ENCODE data around the gene DUSP3.
A peak's percentile ranks its signal among the peaks of the same experiment; 100 is the strongest.

The DUSP3 gene

GRCh38 chr17:43733956-43734355, 44.8 kb downstream of the DUSP3 start:
- Histone ChIP-seq H3K4me3 (ENCODE audit: low read length in 2 of 2) (no peak overlapping the region), H3K4me1 (ENCODE audit: control insufficient read depth, insufficient read depth, low read length) (no peaks in the 10 kb centered on the region), H3K27me3 (ENCODE audit: control insufficient read depth in 1 of 2, insufficient read depth in 2 of 2, low read length in 2 of 2) (no peaks in the 10 kb centered on the region), H3K27ac (ENCODE audit: low read length) (no peak overlapping the region), H3K36me3 (ENCODE audit: control insufficient read depth in 2 of 2, insufficient read depth in 2 of 2, low read length in 2 of 2) (no peaks in the 10 kb centered on the region), H3K9ac (ENCODE audit: low read length in 2 of 2) (no peak overlapping the region), H3K9me3 (ENCODE audit: control insufficient read depth in 2 of 2, low read length in 2 of 2) (no peaks in the 10 kb centered on the region)

- H3K9ac ChIP-seq (ENCODE audit: low read length in 2 of 2), result no peak overlapping the region
- no peaks in the 10 kb centered on the region for H3K36me3 ChIP-seq (ENCODE audit: control insufficient read depth in 2 of 2, insufficient read depth in 2 of 2, low read length in 2 of 2)
- H3K4me1 ChIP-seq (ENCODE audit: control insufficient read depth, insufficient read depth, low read length), result no peaks in the 10 kb centered on the region
- H3K27ac ChIP-seq (ENCODE audit: low read length), result no peak overlapping the region
- H3K27me3 ChIP-seq (ENCODE audit: control insufficient read depth in 1 of 2, insufficient read depth in 2 of 2, low read length in 2 of 2), result no peaks in the 10 kb centered on the region
- no peak overlapping the region for H3K4me3 ChIP-seq (ENCODE audit: low read length in 2 of 2)
- H3K9me3 ChIP-seq (ENCODE audit: control insufficient read depth in 2 of 2, low read length in 2 of 2), result no peaks in the 10 kb centered on the region
These were observed 45.8 kb downstream of the DUSP3 start for GRCh38 chr17:43732958-43733357.

DNA sequence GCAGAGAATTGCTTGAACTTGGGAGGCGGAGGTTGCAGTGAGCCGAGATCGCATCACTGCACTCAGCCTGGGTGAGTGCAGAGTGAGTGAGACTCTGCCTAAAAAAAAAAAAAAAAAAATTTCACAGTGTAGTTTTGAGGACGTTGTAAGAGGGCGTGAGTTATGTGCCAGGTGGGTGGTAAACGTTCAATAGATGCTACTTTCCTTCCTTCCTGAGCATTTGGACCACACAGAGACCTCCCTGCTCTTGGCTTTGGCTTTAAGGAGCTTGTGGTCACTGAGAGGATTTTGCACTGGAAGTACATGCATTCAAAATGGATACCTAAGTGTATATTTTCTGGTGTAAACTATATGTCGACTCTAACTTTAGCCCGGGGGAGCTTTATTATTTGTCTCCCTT, 50.7 kb downstream of the DUSP3 start:
- no peaks in the 10 kb centered on the region for H3K27me3 ChIP-seq (ENCODE audit: control insufficient read depth in 1 of 2, insufficient read depth in 2 of 2, low read length in 2 of 2)
- no peaks in the 10 kb centered on the region for H3K4me1 ChIP-seq (ENCODE audit: control insufficient read depth, insufficient read depth, low read length)
- no peaks in the 10 kb centered on the region for H3K36me3 ChIP-seq (ENCODE audit: control insufficient read depth in 2 of 2, insufficient read depth in 2 of 2, low read length in 2 of 2)
- H3K4me3 ChIP-seq (ENCODE audit: low read length in 2 of 2), result no peak overlapping the region
- H3K9ac ChIP-seq (ENCODE audit: low read length in 2 of 2), result no peak overlapping the region
- no peaks in the 10 kb centered on the region for H3K9me3 ChIP-seq (ENCODE audit: control insufficient read depth in 2 of 2, low read length in 2 of 2)
- no peak overlapping the region for H3K27ac ChIP-seq (ENCODE audit: low read length)

GRCh38 chr17:43723697-43724359, 54.9 kb downstream of the DUSP3 start:
- Histone ChIP-seq H3K4me1 (ENCODE audit: control insufficient read depth, insufficient read depth, low read length) (no peaks in the 10 kb centered on the region), H3K36me3 (ENCODE audit: control insufficient read depth in 2 of 2, insufficient read depth in 2 of 2, low read length in 2 of 2) (no peaks in the 10 kb centered on the region), H3K9me3 (ENCODE audit: control insufficient read depth in 2 of 2, low read length in 2 of 2) (no peaks in the 10 kb centered on the region), H3K4me3 (ENCODE audit: low read length in 2 of 2) (no peak overlapping the region), H3K9ac (ENCODE audit: low read length in 2 of 2) (no peak overlapping the region), H3K27me3 (ENCODE audit: control insufficient read depth in 1 of 2, insufficient read depth in 2 of 2, low read length in 2 of 2) (no peaks in the 10 kb centered on the region), H3K27ac (ENCODE audit: low read length) (no peak overlapping the region)

DNA sequence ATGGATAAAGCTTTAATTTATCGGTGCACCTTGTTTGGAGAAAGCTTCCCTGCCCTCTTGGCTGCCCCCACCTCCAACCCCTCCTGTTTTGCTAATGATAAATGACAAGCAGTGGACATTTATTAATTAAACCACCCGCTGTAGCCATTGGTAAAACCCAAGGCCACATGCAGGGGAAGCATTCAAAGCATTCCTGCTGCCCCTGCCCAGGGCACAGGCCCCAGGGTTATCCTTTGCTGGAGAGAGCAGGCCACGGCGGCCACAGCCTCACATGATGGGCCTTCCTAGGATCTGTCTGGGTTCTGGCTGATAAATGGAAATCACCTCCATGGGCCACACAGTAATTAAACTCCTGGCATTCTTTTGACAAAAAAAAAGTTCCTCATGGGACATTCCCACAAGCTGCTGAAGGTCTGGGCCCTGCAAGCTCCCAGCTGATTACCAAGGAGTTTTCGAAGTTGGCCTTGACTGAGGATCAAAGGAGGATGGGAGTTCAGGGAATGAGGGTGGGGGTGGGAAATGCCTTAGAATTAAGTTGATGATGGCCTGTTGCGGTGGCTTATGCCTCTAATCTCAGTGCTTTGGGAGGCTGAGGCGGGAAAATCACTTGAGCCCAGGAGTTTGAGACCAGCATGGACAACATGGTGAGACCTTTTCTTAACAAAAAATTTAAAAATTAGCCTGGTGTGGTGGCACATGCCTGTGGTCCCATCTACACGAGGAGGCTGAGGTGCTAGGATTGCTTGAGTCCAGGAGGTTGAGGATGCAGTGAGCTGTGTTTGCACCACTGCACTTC, 55.7 kb downstream of the DUSP3 start:
- no peaks in the 10 kb centered on the region for H3K27me3 ChIP-seq (ENCODE audit: control insufficient read depth in 1 of 2, insufficient read depth in 2 of 2, low read length in 2 of 2)
- H3K9me3 ChIP-seq (ENCODE audit: control insufficient read depth in 2 of 2, low read length in 2 of 2), result no peaks in the 10 kb centered on the region
- no peak overlapping the region for H3K27ac ChIP-seq (ENCODE audit: low read length)
- H3K4me1 ChIP-seq (ENCODE audit: control insufficient read depth, insufficient read depth, low read length), result no peaks in the 10 kb centered on the region
- no peak overlapping the region for H3K9ac ChIP-seq (ENCODE audit: low read length in 2 of 2)
- no peaks in the 10 kb centered on the region for H3K36me3 ChIP-seq (ENCODE audit: control insufficient read depth in 2 of 2, insufficient read depth in 2 of 2, low read length in 2 of 2)
- H3K4me3 ChIP-seq (ENCODE audit: low read length in 2 of 2), result no peak overlapping the region

DNA sequence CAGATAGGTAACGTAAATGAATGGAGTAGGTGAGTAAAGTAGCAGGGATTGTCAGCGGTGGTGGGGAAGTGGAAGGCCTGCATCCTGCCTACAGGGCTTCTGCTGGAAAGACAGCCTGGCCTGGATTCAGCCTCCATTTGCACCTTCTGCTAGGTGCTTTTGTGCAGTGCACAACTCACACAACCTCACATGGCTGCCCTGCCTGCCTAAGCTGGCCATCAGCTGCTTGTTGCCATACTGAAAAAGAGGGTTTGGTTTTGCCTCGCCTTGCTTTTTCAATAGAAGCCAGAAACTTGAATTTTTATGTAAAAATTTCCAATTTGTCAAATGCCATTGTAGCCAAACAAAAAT, 56.5 kb downstream of the DUSP3 start:
- Histone ChIP-seq H3K27ac (ENCODE audit: low read length) (no peak overlapping the region), H3K4me1 (ENCODE audit: control insufficient read depth, insufficient read depth, low read length) (no peaks in the 10 kb centered on the region), H3K4me3 (ENCODE audit: low read length in 2 of 2) (no peak overlapping the region), H3K36me3 (ENCODE audit: control insufficient read depth in 2 of 2, insufficient read depth in 2 of 2, low read length in 2 of 2) (no peaks in the 10 kb centered on the region), H3K9me3 (ENCODE audit: control insufficient read depth in 2 of 2, low read length in 2 of 2) (no peaks in the 10 kb centered on the region), H3K9ac (ENCODE audit: low read length in 2 of 2) (no peak overlapping the region), H3K27me3 (ENCODE audit: control insufficient read depth in 1 of 2, insufficient read depth in 2 of 2, low read length in 2 of 2) (no peaks in the 10 kb centered on the region)

GRCh38 chr17:43721537-43722268, 57.1 kb downstream of the DUSP3 start:
- no peaks in the 10 kb centered on the region for H3K4me1 ChIP-seq (ENCODE audit: control insufficient read depth, insufficient read depth, low read length)
- no peaks in the 10 kb centered on the region for H3K27me3 ChIP-seq (ENCODE audit: control insufficient read depth in 1 of 2, insufficient read depth in 2 of 2, low read length in 2 of 2)
- H3K4me3 ChIP-seq (ENCODE audit: low read length in 2 of 2), result no peak overlapping the region
- no peak overlapping the region for H3K27ac ChIP-seq (ENCODE audit: low read length)
- H3K36me3 ChIP-seq (ENCODE audit: control insufficient read depth in 2 of 2, insufficient read depth in 2 of 2, low read length in 2 of 2), result no peaks in the 10 kb centered on the region
- H3K9ac ChIP-seq (ENCODE audit: low read length in 2 of 2), result no peak overlapping the region
- H3K9me3 ChIP-seq (ENCODE audit: control insufficient read depth in 2 of 2, low read length in 2 of 2), result no peaks in the 10 kb centered on the region

- H3K9ac ChIP-seq (ENCODE audit: low read length in 2 of 2), result peak overlapping the region; percentile 77 to 90
- H3K4me1 ChIP-seq (ENCODE audit: control insufficient read depth, insufficient read depth, low read length), result no peaks in the 10 kb centered on the region
- H3K36me3 ChIP-seq (ENCODE audit: control insufficient read depth in 2 of 2, insufficient read depth in 2 of 2, low read length in 2 of 2), result no peaks in the 10 kb centered on the region
- no peaks in the 10 kb centered on the region for H3K9me3 ChIP-seq (ENCODE audit: control insufficient read depth in 2 of 2, low read length in 2 of 2)
- peak overlapping the region; percentile 71 to 88 for H3K4me3 ChIP-seq (ENCODE audit: low read length in 2 of 2)
- H3K27me3 ChIP-seq (ENCODE audit: control insufficient read depth in 1 of 2, insufficient read depth in 2 of 2, low read length in 2 of 2), result no peaks in the 10 kb centered on the region
- H3K27ac ChIP-seq (ENCODE audit: low read length), result peak overlapping the region; percentile 91
These were observed 58.3 kb downstream of the DUSP3 start for GRCh38 chr17:43720311-43721060.

DNA sequence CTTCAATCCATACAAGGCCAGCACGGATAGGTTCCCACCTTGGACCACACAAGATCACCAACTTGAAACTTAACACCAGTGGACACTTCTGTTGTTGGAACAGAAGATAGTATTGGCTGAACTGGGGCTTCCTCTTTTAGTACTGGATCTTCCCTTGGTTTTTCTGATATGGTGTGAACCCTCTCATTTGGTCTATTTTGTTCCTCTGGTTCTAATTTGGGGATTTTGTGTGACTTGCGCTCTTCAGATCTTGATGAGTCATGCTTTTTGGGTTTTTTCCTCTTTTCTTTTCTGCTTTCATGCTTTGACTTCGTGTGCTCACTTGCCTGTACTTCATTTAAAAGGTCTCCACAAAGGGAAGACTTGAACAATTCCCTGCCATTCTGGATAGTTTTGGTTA, 59.2 kb downstream of the DUSP3 start:
- Histone ChIP-seq H3K27ac (ENCODE audit: low read length) (no peak overlapping the region), H3K4me1 (ENCODE audit: control insufficient read depth, insufficient read depth, low read length) (no peaks in the 10 kb centered on the region), H3K27me3 (ENCODE audit: control insufficient read depth in 1 of 2, insufficient read depth in 2 of 2, low read length in 2 of 2) (no peaks in the 10 kb centered on the region), H3K9ac (ENCODE audit: low read length in 2 of 2) (no peak overlapping the region), H3K9me3 (ENCODE audit: control insufficient read depth in 2 of 2, low read length in 2 of 2) (no peaks in the 10 kb centered on the region), H3K4me3 (ENCODE audit: low read length in 2 of 2) (no peak overlapping the region), H3K36me3 (ENCODE audit: control insufficient read depth in 2 of 2, insufficient read depth in 2 of 2, low read length in 2 of 2) (no peaks in the 10 kb centered on the region)

GRCh38 chr17:43718544-43718943, 60.2 kb downstream of the DUSP3 start:
- H3K4me3 ChIP-seq (ENCODE audit: low read length in 2 of 2), result no peak overlapping the region
- no peaks in the 10 kb centered on the region for H3K36me3 ChIP-seq (ENCODE audit: control insufficient read depth in 2 of 2, insufficient read depth in 2 of 2, low read length in 2 of 2)
- H3K9ac ChIP-seq (ENCODE audit: low read length in 2 of 2), result no peak overlapping the region
- no peak overlapping the region for H3K27ac ChIP-seq (ENCODE audit: low read length)
- no peaks in the 10 kb centered on the region for H3K9me3 ChIP-seq (ENCODE audit: control insufficient read depth in 2 of 2, low read length in 2 of 2)
- H3K4me1 ChIP-seq (ENCODE audit: control insufficient read depth, insufficient read depth, low read length), result peaks cover 6% of the 10 kb centered on the region
- peaks cover 2 to 8% of the 10 kb centered on the region in 2 donors for H3K27me3 ChIP-seq (ENCODE audit: control insufficient read depth in 1 of 2, insufficient read depth in 2 of 2, low read length in 2 of 2)

All from stomach smooth muscle (tissue), 2 donors.